IMR-90 (cell line): ENCODE measurements around the gene NCKIPSD. TPM values are rescaled to one million over a fixed set of nuclear protein-coding genes. Genes with fewer than 3 reads are reported as not detected.
A peak's percentile ranks its signal among the peaks of the same experiment; 100 is the strongest.

Experiments
- ATAC-seq: fragments of 200-7000 bp; cut with Tn5 transposase; 2 replicates; pipeline ENCODE4 v1.9.1; 2020; ENCODE audit warnings: low read depth, mild to moderate bottlenecking, moderate library complexity
- BruUV-seq: library from RNA; stranded (reverse); fragments of 400-500 nt; replicated peaks from 2 replicates; lab custom pipeline; 2021; lab: Mats Ljungman, UMichigan
- CTCF ChIA-PET: fragments of 300-600 bp; formaldehyde crosslinking; extraction: SDS; loops from one replicate; lab custom pipeline; 2021; ENCODE audit warnings: antibody characterized with exemption; lab: Yijun Ruan, JAX
- POLR2A ChIA-PET: fragments of 300-600 bp; sonication (Branson Sonifier 250); formaldehyde crosslinking; loops from one replicate; lab custom pipeline; 2022; ENCODE audit warnings: antibody characterized with exemption; ENCODE audit not compliant: unreplicated experiment; lab: Charles Lee
- DNase-seq: peaks from one replicate; pipeline ENCODE4 v3.0.0; 2013
- H2AFZ ChIP-seq: replicated peaks from 2 replicates; pipeline ENCODE3; 2013; ENCODE audit warnings: low read length, mild to moderate bottlenecking; ENCODE audit not compliant: poor library complexity
- H2AK5ac ChIP-seq: 2 replicates; pipeline ENCODE4 v1.6.1; 2013; ENCODE audit warnings: low read depth, low read length, inconsistent platforms
- H2AK9ac ChIP-seq: replicated peaks from 2 replicates; pipeline ENCODE3; 2013; ENCODE audit warnings: mild to moderate bottlenecking, low read depth, low read length, moderate library complexity; ENCODE audit not compliant: poor library complexity
- H2BK120ac ChIP-seq: 2 replicates; pipeline ENCODE4 v1.6.1; 2013; ENCODE audit warnings: low read depth, low read length, inconsistent platforms
- H2BK15ac ChIP-seq: 3 replicates; pipeline ENCODE4 v1.6.1; 2013; ENCODE audit warnings: low read depth, low read length, inconsistent platforms
- H2BK20ac ChIP-seq: 2 replicates; pipeline ENCODE4 v1.6.1; 2013; ENCODE audit warnings: low read depth, mild to moderate bottlenecking, inconsistent platforms, low read length, moderate library complexity
- H2BK5ac ChIP-seq: 2 replicates; pipeline ENCODE4 v1.6.1; 2013; ENCODE audit warnings: mild to moderate bottlenecking, low read depth, low read length, inconsistent platforms; ENCODE audit not compliant: poor library complexity, severe bottlenecking
- H3K14ac ChIP-seq: replicated peaks from 2 replicates; pipeline ENCODE4 v1.6.1; 2013; ENCODE audit warnings: low read depth, low read length, inconsistent platforms
- H3K18ac ChIP-seq: 2 replicates; pipeline ENCODE4 v1.6.1; 2013; ENCODE audit warnings: low read depth, low read length, control low read depth
- H3K23ac ChIP-seq: 2 replicates; pipeline ENCODE4 v1.6.1; 2013; ENCODE audit warnings: low read depth, low read length, inconsistent platforms
- H3K27ac ChIP-seq: 2 replicates; pipeline ENCODE4 v1.5.1; 2013; ENCODE audit warnings: mild to moderate bottlenecking, control low read depth, low read length; ENCODE audit not compliant: insufficient read depth
- H3K27me3 ChIP-seq: 2 replicates; pipeline ENCODE4 v1.6.1; 2013; ENCODE audit warnings: low read length; ENCODE audit not compliant: control insufficient read depth, insufficient read depth
- H3K36me3 ChIP-seq: 2 replicates; pipeline ENCODE4 v1.6.1; 2013; ENCODE audit warnings: low read length, mixed read lengths; ENCODE audit not compliant: control insufficient read depth, insufficient read depth
- H3K4ac ChIP-seq: 2 replicates; pipeline ENCODE4 v1.6.1; 2013; ENCODE audit warnings: low read depth, low read length, inconsistent platforms
- H3K4me1 ChIP-seq: 2 replicates; pipeline ENCODE4 v1.6.1; 2013; ENCODE audit warnings: low read length, mixed read lengths; ENCODE audit not compliant: control insufficient read depth, insufficient read depth
- H3K4me2 ChIP-seq: 2 replicates; pipeline ENCODE4 v1.6.1; 2013; ENCODE audit warnings: low read depth, mild to moderate bottlenecking, control low read depth, low read length, moderate library complexity
- H3K4me3 ChIP-seq: 2 replicates; pipeline ENCODE4 v1.5.1; 2013; ENCODE audit warnings: low read depth, mild to moderate bottlenecking, control low read depth, low read length, moderate library complexity; ENCODE audit not compliant: insufficient read depth
- H3K56ac ChIP-seq: 2 replicates; pipeline ENCODE4 v1.6.1; 2013; ENCODE audit warnings: low read length, inconsistent platforms; ENCODE audit not compliant: insufficient read depth; ENCODE audit errors: extremely low read depth
- H3K79me1 ChIP-seq, 2 experiments: 2 replicates each; pipeline ENCODE4 v1.6.1; 2013; ENCODE audit warnings: low read length in 2 of 2, inconsistent platforms in 1 of 2, low read depth in 1 of 2
- H3K9ac ChIP-seq: 2 replicates; pipeline ENCODE4 v1.6.1; 2013; ENCODE audit warnings: low read depth, low read length, control low read depth
- H3K9me1 ChIP-seq: 2 replicates; pipeline ENCODE4 v1.6.1; 2013; ENCODE audit warnings: low read length, inconsistent platforms; ENCODE audit not compliant: insufficient read depth
- H3K9me3 ChIP-seq: 2 replicates; pipeline ENCODE4 v1.6.1; 2013; ENCODE audit warnings: low read length; ENCODE audit not compliant: control insufficient read depth, insufficient read depth
- H4K20me1 ChIP-seq: 2 replicates; pipeline ENCODE4 v1.6.1; 2013; ENCODE audit warnings: low read length, inconsistent platforms; ENCODE audit not compliant: insufficient read depth
- H4K5ac ChIP-seq: 2 replicates; pipeline ENCODE4 v1.6.1; 2013; ENCODE audit warnings: mild to moderate bottlenecking, low read depth, low read length, control low read depth
- H4K8ac ChIP-seq, 2 experiments: 2 replicates each; pipeline ENCODE4 v1.6.1; 2013; ENCODE audit warnings: low read depth in 2 of 2, low read length in 2 of 2, control low read depth in 1 of 2, inconsistent platforms in 1 of 2
- H4K91ac ChIP-seq: 2 replicates; pipeline ENCODE4 v1.6.1; 2013; ENCODE audit warnings: low read depth, low read length, inconsistent platforms; ENCODE audit not compliant: insufficient read depth
- FOS ChIP-seq: fragments of 150-350 bp; IDR thresholded peaks from 2 replicates; pipeline ENCODE4 v1.6.1; 2016; ENCODE audit warnings: low read depth, low read length
- MAFK ChIP-seq: IDR thresholded peaks from 2 replicates; pipeline ENCODE4 v1.6.1; 2012; ENCODE audit warnings: low read depth, low read length, improper control_type of control experiment
- POLR2A ChIP-seq: IDR thresholded peaks from 2 replicates; pipeline ENCODE4 v1.6.1; 2012; ENCODE audit warnings: mild to moderate bottlenecking, low read depth, low read length
- SMC3 ChIP-seq: fragments of 150-350 bp; IDR thresholded peaks from 2 replicates; pipeline ENCODE4 v1.6.1; 2016; ENCODE audit warnings: low read depth, mild to moderate bottlenecking, antibody characterized with exemption, low read length, moderate library complexity
- WGBS, 2 experiments: methylation state at CpG; one replicate each; pipeline versions ENCODE4 v1.1.5 to v1.1.7; 2013; ENCODE audit warnings: missing lambda C conversion rate in 2 of 2; ENCODE audit not compliant: insufficient read length in 1 of 2; ENCODE audit errors: extremely low coverage in 2 of 2; 5-methylcytosine and 5-hydroxymethylcytosine counted together
- dilution Hi-C: fragments of 300-500 bp; cut with HindIII; formaldehyde crosslinking; loops from one replicate; pipeline ENCODE4 v1.14.3; 2018; ENCODE audit warnings: low sequenced_read_pairs; ENCODE audit not compliant: unreplicated experiment
- in situ Hi-C: fragments of 300-500 bp; cut with MboI; formaldehyde crosslinking; loops from 3 replicates; pipeline ENCODE4 v1.14.3; 2019; ENCODE audit warnings: low sequenced_read_pairs, inconsistent platforms, mixed read lengths
- intact Hi-C: fragments of 100-400 bp; cut with micrococcal nuclease; formaldehyde crosslinking; loops from 2 replicates; pipeline ENCODE4 v1.10.0; 2022
- polyA plus RNA-seq, 3 experiments: library from polyadenylated mRNA; depleted of rRNA; stranded (reverse); fragments of >200 nt; gene quantifications; 2 replicates each; pipeline ENCODE4 v1.2.3, GENCODE V29; 2012; ENCODE audit warnings: low replicate concordance in 1 of 3
- total RNA-seq: library from RNA; depleted of rRNA; stranded (reverse); fragments of >200 nt; gene quantifications from 2 replicates; pipeline ENCODE4 v1.2.3, GENCODE V29; 2012

The NCKIPSD gene
- total and polyA plus RNA-seq, 2 of the 4 experiments (the other 2 are of a cell fraction) = 21.0 to 38.3 TPM

DNA sequence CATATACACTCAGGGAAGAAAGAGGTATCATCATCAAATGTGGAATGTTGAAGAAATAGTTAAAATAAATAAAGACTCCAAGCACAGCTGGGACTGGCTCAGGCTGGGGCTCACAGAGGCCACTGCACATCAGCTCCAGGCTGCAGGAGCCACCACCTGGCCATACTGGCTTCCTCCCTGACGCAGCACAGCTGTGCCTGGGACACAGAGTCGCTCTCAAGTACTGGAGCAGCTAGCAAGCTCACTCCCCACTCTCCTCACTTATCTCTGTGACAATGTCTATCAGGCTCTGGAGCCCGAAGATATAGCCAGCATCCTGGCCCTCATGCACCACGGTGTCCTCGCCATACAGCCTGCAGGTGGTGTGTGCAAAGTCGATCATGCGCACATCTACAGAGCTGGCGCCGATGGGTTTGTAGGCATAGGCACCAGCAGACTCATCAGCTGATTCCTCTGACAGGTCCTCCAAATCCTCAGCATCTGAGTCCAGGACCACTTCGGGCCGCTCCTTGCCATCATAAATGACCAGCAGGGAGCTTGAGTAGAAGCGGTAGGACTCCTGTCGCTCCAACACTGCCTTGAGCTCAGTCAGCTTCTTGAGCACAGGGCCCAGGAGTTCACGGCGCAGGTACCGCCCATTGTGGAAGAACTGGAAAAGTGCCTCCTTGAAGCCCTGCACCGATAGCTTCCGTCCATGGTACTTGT is 2.5 kb upstream of the NCKIPSD start:
- H4K8ac ChIP-seq = 0 out of 4 replicates have a peak overlapping the region, but pooled peaks of 1 of the 2 experiments have one; percentile 44
- peak overlapping the region; percentile 40 for H2BK5ac ChIP-seq
- H2AK5ac ChIP-seq = peak overlapping the region; percentile 59; the same call in 1 of the 2 replicates
- H2AFZ ChIP-seq = peak overlapping the region; percentile 18
- no peak overlapping the region for H2BK20ac ChIP-seq
- ChIA-PET CTCF (interaction anchor here (1.1 to 1.3 kb wide), 2 partner anchors 10 to 52 kb away, joined by 3 to 5 read pairs; no protein-coding TSS in a partner anchor), POLR2A (interaction anchor here (0.6 kb wide), 1 partner anchor 445 kb away, joined by 6 read pairs; no protein-coding TSS in a partner anchor)
- no peaks in the 10 kb centered on the region for H3K27me3 ChIP-seq
- no TSS peak for BruUV-seq
- ATAC-seq (peak; percentile 44), DNase-seq (peak; percentile 84)
- no peak overlapping the region for H4K5ac ChIP-seq
- peak overlapping the region; percentile 58; the same call in 1 of the 2 replicates for H3K27ac ChIP-seq
- in situ Hi-C loops (no loop called here), dilution Hi-C loops (no loop called here), intact Hi-C loops (loop anchor here (5.0 kb wide), 1 partner anchor 221 kb away; a partner anchor contains a TSS)
- H3K4me3 ChIP-seq = no peak overlapping the region
- H3K9ac ChIP-seq = no peak overlapping the region
- 94% methylated on average over 13 of the region's 18 CpGs; no CpG with 5 or more reads in 1 of the 2 experiments for WGBS, 2 experiments
- peaks cover 44% of the 10 kb centered on the region for H3K4me1 ChIP-seq
- no peak overlapping the region for H3K56ac ChIP-seq
- peaks cover 37% of the 10 kb centered on the region for H3K9me1 ChIP-seq
- H3K9me3 ChIP-seq = no peaks in the 10 kb centered on the region
- H3K4ac ChIP-seq = peak overlapping the region; percentile 33; the same call in 1 of the 2 replicates
- no peak overlapping the region for H2AK9ac ChIP-seq
- H4K91ac ChIP-seq = no peak overlapping the region; the same call in 1 of the 2 replicates
- no peak overlapping the region for H3K18ac ChIP-seq
- no peak overlapping the region for H3K4me2 ChIP-seq
- H3K79me1 ChIP-seq = peaks cover 44 to 85% of the 10 kb centered on the region in 2 experiments
- H2BK120ac ChIP-seq = 0 out of 2 replicates have a peak overlapping the region, but pooled peaks have one; percentile 26
- peaks cover 49% of the 10 kb centered on the region for H4K20me1 ChIP-seq
- peaks cover 45% of the 10 kb centered on the region for H3K36me3 ChIP-seq
- no peak overlapping the region for H3K14ac ChIP-seq
- no peak overlapping the region for H2BK15ac ChIP-seq
- TF ChIP-seq SMC3 (no peak), POLR2A (no peak), MAFK (no peak), FOS (no peak)
- H3K23ac ChIP-seq = no peak overlapping the region
